Upper lobe of right lung (tissue), 1 donor: Measurements from ENCODE around the gene GLI3. TPM values are rescaled to one million over a fixed set of nuclear protein-coding genes. Genes with fewer than 3 reads are reported as not detected.

ENCODE experiments used
- ATAC-seq: fragments of 200-7000 bp; cut with Tn5 transposase; one replicate; pipeline ENCODE4 v1.9.1; 2020; ENCODE audit warnings: mild to moderate bottlenecking, moderate library complexity
- DNase-seq: peaks from one replicate; pipeline ENCODE4 v3.0.0-alpha.2; 2020
- H3K27ac ChIP-seq: fragments of 200-600 bp; one replicate; pipeline ENCODE4 v1.8.0; 2022
- H3K27me3 ChIP-seq: fragments of 200-600 bp; one replicate; pipeline ENCODE4 v1.8.0; 2022; ENCODE audit warnings: mild to moderate bottlenecking
- H3K36me3 ChIP-seq: fragments of 200-600 bp; one replicate; pipeline ENCODE4 v1.8.0; 2022
- H3K4me1 ChIP-seq: fragments of 200-600 bp; one replicate; pipeline ENCODE4 v1.8.0; 2022
- H3K4me3 ChIP-seq: fragments of 200-600 bp; one replicate; pipeline ENCODE4 v1.8.0; 2022; ENCODE audit warnings: mild to moderate bottlenecking
- H3K9me3 ChIP-seq: fragments of 200-600 bp; one replicate; pipeline ENCODE4 v1.8.0; 2022
- CTCF ChIP-seq: fragments of 200-600 bp; IDR thresholded peaks from one replicate; pipeline ENCODE4 v1.8.0; 2022; ENCODE audit warnings: antibody characterized with exemption
- intact Hi-C: fragments of 100-400 bp; cut with DNase I; formaldehyde crosslinking; loops from one replicate; pipeline ENCODE4 v1.11.0; 2022
- total RNA-seq: library from RNA; stranded (reverse); fragmentation: NEBNext Ultra II Directional; extraction: Animal tissue kit (Norgen Biotek cat#: 25700); gene quantifications from one replicate; pipeline ENCODE4 v1.2.1, GENCODE V29; 2021
- donor health status: DM: no; HTN: yes; CAD: no; lungs with severe emphysema.

Gene GLI3
- total RNA-seq, 1 donor from 2014 or later = 17.5 TPM

GRCh38 chr7:42049761-42050160 is 187.2 kb downstream of the GLI3 start:
- Histone ChIP-seq H3K36me3 (no peaks in the 10 kb centered on the region), H3K27me3 (no peaks in the 10 kb centered on the region), H3K4me1 (no peaks in the 10 kb centered on the region), H3K27ac (no peak overlapping the region), H3K4me3 (no peak overlapping the region), H3K9me3 (no peaks in the 10 kb centered on the region)
- intact Hi-C loops = no loop called here
- no peak for TF ChIP-seq CTCF
- no peak for DNase-seq
- ATAC-seq = no peak

- ATAC-seq (no peak), DNase-seq (no peak)
- Histone ChIP-seq H3K27ac (no peak overlapping the region), H3K36me3 (no peaks in the 10 kb centered on the region), H3K4me3 (no peak overlapping the region), H3K9me3 (no peaks in the 10 kb centered on the region), H3K27me3 (no peaks in the 10 kb centered on the region), H3K4me1 (no peaks in the 10 kb centered on the region)
- intact Hi-C loops = no loop called here
- no peak for TF ChIP-seq CTCF
Measured at GRCh38 chr7:42046483-42046882, 190.5 kb downstream of the GLI3 start.

- Histone ChIP-seq H3K36me3 (no peaks in the 10 kb centered on the region), H3K27ac (no peak overlapping the region), H3K9me3 (no peaks in the 10 kb centered on the region), H3K4me1 (no peaks in the 10 kb centered on the region), H3K4me3 (no peak overlapping the region), H3K27me3 (no peaks in the 10 kb centered on the region)
- ATAC-seq = no peak
- TF ChIP-seq CTCF = no peak
- DNase-seq = no peak
- intact Hi-C loops = no loop called here
Measured at GRCh38 chr7:42045961-42046360, 191.0 kb downstream of the GLI3 start.

- Histone ChIP-seq H3K4me3 (no peak overlapping the region), H3K4me1 (no peaks in the 10 kb centered on the region), H3K27ac (no peak overlapping the region), H3K9me3 (no peaks in the 10 kb centered on the region), H3K27me3 (no peaks in the 10 kb centered on the region), H3K36me3 (peaks cover 21% of the 10 kb centered on the region)
- TF ChIP-seq CTCF = no peak
- ATAC-seq (no peak), DNase-seq (no peak)
- intact Hi-C loops = no loop called here
Measured at GRCh38 chr7:42039921-42040320, 197.1 kb downstream of the GLI3 start.

GRCh38 chr7:42035210-42035609 is 201.8 kb downstream of the GLI3 start:
- Histone ChIP-seq H3K4me1 (no peaks in the 10 kb centered on the region), H3K36me3 (peaks cover 21% of the 10 kb centered on the region), H3K4me3 (no peak overlapping the region), H3K27me3 (no peaks in the 10 kb centered on the region), H3K9me3 (no peaks in the 10 kb centered on the region), H3K27ac (no peak overlapping the region)
- intact Hi-C loops = no loop called here
- DNase-seq (no peak), ATAC-seq (no peak)
- no peak for TF ChIP-seq CTCF

- no peak for TF ChIP-seq CTCF
- Histone ChIP-seq H3K27ac (no peak overlapping the region), H3K27me3 (no peaks in the 10 kb centered on the region), H3K4me1 (no peaks in the 10 kb centered on the region), H3K4me3 (no peak overlapping the region), H3K36me3 (peaks cover 21% of the 10 kb centered on the region), H3K9me3 (no peaks in the 10 kb centered on the region)
- ATAC-seq (no peak), DNase-seq (no peak)
- intact Hi-C loops = no loop called here
Measured at GRCh38 chr7:42033480-42033879, 203.5 kb downstream of the GLI3 start.
